HG02642 (cell line): Measurements from ENCODE around the gene OSTF1.

Experiments used
- ATAC-seq: cut with Tn5 transposase; IDR thresholded peaks from one replicate; pipeline ENCODE4 v1.9.1; 2021; ENCODE audit warnings: mild to moderate bottlenecking; ENCODE audit not compliant: unreplicated experiment, poor library complexity

OSTF1 gene

DNA sequence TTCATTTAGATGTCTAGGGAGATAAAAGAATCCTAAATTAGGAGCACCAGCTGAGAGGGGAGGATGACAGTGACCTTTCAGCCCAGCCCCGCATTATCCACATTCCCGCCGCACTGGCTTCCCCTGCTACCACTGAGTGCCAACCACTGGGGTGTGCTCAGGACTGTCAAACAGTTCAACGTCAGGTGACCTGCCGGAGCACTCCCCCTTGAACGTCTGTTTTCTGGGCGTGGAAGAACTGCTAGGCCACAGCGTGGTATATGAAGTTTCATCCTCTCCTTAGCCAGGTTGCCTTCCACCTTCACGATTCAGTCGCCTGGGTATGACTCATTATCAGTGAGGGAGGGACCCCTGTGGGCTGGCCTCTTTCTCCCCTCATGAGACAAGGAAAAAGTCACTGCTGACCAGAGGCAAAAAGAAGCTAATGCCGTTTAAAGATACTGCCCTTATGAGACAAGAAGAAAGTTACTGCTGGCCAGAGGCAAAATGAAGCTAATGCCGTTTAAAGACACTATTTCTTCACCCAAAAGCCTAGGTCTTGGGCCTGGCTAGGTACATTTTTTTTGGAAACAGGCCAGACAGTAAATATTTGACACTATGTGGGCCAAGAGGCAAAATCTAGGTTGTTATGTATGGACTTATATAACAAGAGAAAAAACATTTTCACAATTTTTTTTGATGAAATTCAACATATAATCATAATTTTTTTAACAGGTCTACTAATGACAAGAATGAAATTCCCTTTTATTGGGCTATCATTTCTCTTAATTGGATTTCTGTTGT, 4.9 kb upstream of the OSTF1 start:
- ATAC-seq = no peak

DNA sequence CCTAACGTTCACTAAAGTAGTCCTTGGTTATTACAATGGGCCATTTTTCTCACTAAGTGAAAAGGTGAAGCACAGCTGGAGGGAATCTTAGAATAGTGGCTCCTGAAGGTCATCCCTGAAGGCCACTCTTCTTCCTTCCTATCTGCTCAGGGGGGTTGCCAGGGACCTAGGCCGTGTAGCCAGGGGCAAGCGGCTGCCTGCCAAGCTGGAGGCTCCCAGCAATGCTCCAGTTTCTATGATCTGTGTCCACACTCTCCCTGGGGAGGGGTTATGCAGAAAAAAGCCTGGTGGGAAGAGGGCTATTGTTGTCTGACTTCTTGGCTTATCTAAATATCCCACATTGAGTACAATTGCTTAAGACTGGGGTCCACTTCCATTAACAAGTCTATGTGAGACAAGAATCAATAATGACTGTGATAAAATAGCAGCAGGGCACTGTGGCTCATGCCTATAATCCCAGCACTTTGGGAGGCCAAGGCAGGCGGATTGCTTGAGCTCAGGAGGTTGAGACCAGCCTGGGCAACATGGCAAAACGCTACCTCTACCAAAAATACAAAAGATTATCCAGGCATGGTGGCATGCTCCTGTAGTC, 4.1 kb upstream of the OSTF1 start:
- ATAC-seq = no peak

DNA sequence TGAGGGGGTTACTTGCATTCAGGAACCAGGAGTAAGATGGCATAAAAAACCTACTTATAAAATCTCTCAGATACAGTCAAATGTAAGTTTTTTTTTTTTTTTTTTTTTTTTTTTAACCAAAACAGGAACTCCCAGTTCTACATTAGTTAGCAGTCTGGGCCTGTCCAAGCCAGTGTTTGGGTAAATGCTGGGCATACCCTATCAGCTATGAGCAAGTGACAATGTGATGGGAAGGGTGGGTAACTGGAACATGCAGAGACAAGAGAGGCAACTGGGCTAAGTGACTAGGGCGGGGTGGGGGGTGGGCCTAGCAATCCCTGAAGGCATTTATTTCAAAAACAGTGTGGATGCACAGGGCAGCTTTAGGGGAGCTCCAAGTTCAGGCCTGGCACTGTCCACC, 2.7 kb upstream of the OSTF1 start:
- ATAC-seq = no peak

DNA sequence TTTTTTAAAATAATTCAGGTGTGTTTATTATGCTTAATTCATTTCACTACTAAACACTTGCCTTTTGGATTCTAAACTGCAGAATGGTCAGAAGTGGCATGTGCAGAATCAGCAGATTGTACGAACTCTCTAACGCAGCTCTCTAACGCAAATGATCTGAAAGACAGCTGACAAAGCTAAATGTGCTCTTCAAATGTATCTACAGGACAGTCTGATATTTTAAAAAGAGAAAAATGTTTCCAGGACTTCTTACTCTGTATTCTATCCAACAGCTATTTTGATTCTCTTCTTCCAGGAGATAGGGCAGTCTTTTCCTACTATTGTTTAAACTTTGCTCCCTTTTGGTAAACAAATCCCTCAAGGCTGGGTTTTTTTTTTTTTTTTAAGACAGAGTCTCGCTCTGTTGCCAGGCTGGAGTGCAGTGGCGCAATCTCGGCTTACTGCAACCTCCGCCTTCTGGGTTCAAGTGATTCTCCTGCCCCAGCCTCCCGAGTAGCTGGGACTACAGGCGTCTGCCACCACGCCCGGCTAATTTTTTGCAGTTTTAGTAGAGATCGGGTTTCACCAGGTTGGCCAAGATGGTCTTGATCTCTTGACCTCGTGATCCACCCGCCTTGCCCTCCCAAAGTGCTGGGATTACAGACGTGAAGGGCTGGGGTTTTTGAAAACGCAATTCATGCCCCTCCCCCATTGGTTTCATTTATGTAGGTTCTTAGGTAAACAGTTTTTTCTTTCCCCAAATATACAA, 1.6 kb upstream of the OSTF1 start:
- ATAC-seq = no peak

DNA sequence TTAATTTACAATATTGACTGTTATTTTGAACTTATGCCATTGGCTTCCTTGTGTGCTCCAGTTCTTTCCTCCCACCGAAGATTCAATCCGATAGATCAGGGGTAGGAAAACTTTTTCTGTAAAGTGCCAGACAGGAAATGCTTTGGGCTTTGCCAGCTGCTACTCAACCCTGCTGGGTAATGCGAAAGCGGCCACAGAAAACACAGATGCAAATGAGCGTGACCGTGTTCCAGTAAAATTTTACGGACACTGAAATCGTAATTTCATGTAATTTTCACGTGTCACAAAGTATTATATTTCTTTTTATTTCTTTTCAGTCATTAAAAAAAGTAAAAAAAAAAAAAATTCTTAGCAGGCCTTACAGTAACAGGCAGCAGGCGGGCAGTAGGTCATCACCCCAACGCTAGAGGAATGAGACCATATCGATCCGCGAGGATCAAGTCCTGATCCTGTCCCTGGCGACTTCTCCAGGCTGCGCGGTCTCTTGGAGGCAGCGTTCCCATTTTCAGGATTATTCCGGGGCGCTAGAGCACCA, 958 bp upstream of the OSTF1 start:
- ATAC-seq = peak; percentile 30

DNA sequence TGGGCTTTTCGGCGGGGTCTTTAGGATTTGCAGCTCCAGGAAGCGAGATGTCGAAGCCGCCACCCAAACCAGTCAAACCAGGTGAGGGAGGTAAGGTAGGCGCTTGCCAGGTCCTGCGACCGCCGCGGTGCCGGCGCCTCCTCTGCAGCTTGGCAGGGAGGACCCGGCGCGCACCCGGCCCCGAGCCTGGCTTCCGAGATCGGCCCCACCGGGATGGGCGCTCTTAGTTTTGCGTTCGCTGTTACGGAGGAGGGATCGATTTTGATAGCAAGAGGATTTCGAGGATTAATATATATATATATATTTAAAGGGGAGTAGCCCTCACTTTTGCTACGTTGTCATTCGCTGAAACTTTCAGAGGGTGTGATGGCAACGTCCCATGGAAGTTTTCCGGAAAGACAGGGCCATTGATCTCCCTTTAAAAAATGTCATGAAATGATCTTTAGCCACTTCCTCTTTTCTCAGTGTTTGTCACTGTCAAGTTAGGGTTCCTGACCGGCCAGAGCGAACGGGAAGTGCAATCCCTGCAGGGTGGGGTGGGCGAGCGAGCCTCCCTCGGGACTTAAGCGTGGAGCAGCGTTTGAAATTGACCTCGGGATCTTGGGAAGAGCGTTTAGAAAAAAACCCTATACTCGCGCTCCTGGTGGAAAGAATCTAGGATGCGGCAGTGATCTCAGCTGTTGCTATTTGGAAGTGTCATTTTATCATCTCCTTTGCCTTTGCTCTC, 495 bp downstream of the OSTF1 start:
- peak; percentile 27 for ATAC-seq

DNA sequence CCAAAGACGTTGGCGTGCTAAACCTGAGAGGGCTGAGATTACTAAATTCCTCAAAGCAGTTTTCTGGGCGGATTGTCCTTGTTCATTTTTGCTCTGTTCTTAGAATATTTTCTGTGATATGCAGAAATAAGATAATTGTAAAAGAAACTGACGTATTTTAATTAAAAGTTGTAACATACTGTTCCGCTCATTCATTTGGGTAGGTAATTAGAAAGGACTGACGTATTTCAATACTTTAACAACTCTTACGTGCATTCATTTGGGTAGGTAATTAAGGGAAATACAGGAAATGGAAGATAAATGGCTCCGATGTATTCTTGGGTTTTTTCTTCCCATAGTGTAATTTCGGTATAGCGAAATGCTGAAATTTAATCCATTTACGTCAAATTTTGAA, 1.1 kb downstream of the OSTF1 start:
- ATAC-seq = no peak

DNA sequence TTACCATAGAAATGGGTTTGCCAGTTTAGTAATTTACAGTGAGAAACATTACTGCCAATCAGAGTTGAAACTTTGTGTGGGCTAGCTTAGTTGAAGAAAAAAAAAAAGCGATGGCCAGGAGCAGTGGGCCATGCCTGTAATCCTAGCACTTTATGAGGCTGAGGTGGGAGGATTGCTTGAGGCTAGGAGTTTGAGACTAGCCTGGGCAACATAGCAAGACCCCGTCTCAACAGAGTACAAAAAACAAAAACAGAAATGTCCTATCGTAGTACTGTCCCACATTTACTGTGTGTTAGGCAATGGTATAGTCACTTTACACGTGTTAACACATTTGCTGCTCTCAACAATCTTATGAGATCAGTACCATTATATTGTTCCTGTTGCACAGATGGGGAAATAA, 2.3 kb downstream of the OSTF1 start:
- no peak for ATAC-seq

DNA sequence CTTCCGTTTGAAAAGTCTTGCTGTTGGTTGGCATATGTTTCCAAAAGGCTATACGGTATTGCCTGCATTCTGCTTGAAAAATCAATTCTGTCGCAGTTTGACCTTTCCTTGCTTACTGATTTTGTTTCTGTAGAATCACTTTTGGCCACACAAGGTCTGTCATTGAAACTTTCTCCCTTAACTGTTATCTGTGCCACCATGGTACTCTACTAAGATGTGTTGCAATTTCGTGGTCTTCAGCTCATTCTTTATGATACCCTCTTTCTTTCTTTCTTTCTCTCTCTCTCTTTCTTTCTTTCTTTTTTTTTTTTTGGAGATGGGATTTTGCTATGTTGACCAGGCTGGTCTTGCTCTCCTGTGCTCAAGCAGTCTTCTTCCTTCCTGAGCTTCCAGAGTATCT, 4.5 kb downstream of the OSTF1 start:
- ATAC-seq = no peak

DNA sequence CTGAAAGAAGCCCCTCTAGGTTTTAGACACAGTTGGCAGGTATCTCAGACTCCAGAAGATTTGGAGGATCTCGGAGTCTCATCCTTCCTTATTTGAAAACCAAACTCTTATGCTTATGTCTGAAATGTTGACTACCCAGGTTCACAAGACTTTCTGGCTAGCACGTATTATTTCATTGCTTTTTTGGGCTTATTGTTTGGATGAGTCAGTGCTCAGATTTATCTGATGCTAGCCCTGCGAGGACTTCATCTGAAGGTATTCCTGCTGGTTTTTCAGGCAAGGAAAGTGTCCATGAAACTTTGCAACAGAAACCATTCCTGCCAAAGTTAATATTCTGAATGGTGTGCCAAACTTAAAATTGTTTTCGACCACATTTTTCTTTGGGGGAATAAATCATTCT, 8.5 kb downstream of the OSTF1 start:
- ATAC-seq = no peak

DNA sequence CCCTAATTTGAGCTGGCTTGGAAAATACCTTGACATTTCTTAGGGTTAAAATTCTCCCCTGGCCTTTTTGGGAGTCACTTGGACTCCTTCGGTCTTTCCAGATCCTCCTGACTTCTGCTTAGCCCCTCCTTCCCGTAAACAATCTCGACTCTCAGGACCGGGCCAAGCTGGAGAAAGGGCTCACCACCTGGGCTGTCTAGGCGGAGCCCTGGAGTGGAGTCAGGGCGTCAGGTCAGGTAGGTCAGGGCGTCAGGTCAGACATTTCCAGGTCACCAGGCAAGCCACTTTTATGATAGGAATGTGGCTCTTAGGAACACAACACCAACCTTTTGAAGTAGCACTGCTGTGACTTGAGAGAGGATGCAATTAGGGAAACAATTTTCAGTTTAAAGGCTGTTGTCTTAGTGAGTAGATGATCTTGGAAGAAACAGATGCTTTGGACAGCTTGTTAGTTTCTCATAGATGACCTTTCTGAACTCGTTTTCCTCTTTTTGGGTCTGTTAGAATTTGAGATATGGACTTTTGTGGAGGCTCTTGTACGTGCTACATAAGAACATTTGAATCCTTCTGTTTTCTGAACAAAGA, 12.8 kb downstream of the OSTF1 start:
- no peak for ATAC-seq

DNA sequence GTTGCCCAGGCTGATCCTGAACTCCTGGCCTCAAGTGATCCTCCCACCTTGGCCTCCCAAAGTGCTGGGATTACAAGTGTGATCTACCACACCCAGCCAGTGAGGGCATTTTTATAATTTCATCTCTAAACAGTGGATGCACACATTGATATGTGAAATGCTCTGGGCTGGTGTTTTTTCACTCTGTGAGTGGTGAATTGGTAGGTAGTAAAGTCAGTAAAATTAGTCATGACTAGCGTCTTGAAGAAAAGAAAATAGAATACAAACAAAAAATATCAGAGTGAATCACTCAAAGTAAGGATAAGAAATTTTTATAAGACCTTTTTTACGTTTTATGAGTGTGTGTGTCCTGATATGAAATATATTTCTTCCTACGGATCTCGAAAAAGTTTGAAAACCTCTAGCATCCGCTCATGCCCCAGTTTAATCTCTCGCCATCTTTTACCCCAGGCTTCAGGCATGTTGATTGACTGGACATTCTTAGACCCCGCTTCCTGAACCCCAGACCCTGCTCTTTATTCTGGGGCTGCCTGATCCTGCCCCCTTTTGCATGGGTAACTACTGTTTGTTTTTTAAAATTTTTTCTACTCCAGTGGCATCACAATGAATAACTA, 14.0 kb downstream of the OSTF1 start:
- ATAC-seq = no peak

DNA sequence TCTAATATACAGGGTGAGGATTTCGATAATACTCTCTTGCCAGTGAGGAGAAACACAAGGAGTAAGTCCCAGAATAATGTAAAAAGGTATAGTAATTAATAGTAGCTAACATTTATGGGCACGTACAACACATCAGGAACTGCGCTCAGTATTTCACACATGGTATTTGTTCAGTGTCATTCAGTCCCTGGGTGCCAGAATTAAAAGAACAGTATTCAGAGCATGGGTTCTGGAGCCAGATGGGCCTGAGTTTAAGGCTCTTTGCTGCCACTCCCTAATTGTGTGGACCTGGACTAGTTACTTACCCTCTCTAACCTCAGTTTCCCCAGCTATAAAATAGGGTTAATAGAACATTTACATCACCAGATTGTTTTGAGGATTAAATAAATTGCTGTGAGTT, 16.3 kb downstream of the OSTF1 start:
- ATAC-seq = no peak

DNA sequence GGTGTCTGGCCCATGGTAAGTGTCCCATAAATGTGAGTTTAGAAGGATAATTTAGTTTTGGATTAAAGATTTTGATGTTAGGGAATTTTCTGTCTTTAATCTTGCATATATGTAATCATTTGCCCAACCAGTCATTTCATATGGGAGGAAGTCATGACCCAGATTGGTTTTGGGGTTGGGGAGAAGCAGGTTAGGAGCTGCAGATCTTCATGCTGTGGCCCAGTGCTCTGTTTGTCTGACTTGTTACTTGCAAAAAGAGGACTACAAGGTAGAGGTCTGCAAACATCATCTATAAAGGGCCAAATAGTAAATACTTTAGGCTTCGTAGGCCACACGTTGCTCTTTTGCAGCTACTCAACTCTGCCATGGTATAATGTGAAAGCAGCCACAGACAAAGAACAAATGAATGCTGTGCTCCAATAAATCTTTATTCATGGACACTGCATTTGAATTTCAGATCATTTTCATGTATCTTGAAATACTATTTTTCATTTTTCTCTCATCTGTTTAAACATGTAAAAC, 16.8 kb downstream of the OSTF1 start:
- ATAC-seq = no peak

DNA sequence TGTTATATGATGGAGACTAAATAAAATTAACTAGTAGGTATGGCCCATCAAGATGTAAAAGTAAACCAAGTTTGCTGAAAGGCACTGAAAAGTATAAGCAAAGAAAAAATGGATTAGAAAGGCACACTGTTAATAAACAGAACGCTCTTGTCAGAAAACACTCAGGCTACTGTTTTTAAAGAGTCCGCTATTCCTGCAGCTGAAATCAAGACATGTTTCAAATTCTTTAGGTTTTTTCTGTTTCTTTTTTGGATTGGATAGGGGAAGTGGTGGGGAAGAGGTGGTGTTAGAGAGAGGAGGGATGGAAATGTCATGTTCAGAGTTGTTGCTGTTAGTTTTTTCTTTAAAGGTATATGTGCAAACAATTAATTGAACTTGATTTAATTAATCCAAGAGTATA, 17.5 kb downstream of the OSTF1 start:
- ATAC-seq = no peak

DNA sequence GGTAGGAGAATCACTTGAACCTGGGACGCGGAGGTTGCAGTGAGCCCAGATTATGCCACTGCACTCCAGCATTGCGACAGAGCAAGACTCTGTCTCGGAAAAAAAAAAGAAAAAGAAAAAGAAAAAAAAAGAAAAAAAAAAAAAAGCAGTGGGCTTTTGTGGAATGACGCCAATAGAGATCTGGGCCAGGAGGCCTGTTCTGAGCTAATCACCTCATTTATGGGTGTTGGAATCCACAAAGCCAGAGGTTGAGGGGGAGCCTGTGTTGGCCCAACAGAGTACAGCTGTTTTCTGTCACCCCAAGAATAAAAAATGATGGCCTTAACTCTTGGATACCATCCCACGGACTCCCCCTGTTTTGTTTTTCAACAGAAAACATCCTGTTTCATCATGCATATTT, 18.5 kb downstream of the OSTF1 start:
- ATAC-seq = no peak

DNA sequence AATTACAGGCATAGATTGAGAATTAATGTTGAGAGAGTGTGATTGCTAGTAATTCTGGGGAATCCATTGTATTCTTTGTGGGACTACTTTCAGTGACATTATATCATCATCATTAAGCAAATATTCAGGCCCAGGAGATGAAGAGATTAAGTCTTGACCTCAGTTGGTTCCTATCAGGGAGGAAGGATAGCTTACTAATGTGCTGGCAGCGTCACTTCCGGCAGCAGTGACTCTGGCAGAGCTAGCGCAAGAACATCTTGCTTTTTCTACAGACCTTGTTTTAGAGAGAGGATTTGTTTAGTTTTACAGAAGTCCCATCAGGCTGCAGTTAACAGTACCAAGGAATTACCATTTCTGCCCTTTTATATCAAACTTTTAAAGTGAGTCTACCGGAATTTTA, 20.3 kb downstream of the OSTF1 start:
- no peak for ATAC-seq

DNA sequence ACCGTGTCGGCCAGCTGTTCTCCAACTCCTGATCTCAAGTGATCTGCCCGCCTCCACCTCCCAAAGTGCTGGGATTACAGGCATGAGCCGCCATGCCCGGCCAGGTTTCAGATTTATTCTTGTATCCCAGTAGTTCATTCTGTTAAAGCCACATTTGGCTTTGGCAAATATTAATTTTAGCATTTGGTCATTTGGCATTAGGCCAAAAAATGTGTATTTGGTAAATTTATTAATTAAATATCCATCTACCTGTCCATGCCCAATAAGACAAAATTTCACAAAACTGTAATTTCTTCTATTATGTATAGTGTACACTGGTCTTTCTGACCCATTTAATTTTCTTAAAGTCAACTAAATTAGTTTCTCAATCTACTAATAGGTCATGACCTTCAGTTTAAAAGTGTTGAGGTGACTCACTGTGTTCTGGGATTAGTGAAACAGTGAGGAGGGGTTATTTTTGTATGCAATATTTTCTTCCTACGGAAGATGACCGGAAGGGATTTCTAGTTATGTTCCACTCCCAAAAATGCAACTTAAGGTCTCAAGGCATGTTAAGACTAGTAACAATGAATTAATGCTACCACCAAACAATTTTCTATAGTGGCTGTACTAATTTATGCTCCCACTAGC, 21.0 kb downstream of the OSTF1 start:
- no peak for ATAC-seq

DNA sequence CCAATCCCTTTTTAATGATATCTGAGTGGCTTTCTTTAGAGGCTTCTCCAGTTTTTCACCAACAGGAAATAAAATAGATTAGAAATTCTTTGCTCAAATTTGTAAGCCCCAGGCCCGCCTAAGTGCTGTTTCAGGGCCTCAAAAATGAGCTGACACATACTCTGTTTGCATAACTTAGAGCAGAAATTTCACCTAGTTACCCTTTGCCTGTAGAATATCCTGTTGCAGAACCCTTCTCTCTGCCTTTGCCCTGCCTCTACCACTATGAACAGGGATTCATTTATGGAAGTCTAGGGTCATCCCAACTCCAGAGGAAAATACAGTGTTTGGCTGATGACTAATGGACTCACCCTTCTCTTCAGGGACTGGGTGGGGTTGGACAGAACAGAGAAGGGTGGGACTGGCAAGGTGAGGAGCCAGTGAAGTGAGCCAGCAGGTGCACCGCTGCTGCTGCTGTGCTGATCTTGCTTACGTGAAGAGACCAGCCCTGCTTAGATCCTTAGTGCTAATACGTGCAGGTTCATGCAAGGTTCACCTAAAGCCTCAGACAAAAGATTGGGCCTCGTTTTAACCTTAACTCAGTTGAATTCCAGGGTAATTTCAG, 22.8 kb downstream of the OSTF1 start:
- ATAC-seq = no peak
